ENCODE measurements around the gene PARP6.

The PARP6 gene

DNA sequence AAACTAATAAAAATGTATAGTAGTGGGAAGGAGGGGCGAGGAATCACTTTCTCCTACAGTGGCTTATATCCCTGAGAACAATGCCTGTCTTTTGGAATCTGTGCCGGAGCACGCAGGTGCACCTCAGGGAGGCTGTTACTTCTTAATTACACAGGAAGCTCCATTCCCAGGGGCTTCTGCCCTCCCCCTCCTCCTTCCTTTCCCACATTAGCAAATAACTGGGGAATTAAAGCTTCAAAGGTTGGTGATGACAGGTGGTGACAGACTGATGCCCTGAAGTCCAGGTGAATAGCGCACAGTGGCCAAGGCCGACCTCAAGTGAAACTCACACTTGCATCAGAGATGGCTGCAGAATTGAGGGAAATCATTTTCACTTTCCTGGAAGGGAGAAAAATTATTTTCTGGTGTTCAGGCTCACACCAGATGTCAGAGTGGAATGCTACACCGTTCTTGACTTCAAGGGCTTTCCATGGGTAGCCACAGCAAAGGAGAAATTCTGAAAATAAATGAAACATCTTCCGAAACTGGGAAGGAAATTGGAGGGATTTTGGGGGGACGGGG lies 78.4 kb downstream of the PARP6 start:
- Histone ChIP-seq H3K27ac (ENCODE audit: low read length) (no peak overlapping the region), H3K9me3 (ENCODE audit: insufficient read depth, low read length) (no peaks in the 10 kb centered on the region), H3K4me1 (ENCODE audit: low read length) (peaks cover 14% of the 10 kb centered on the region), H2AFZ (ENCODE audit: low read depth, low read length) (no peak overlapping the region), H3K27me3 (ENCODE audit: low read depth, low read length) (peaks cover 12% of the 10 kb centered on the region), H3K4me2 (ENCODE audit: low read length) (no peak overlapping the region), H3K9ac (ENCODE audit: low read length) (no peak overlapping the region), H3K4me3 (ENCODE audit: low read length) (no peak overlapping the region), H4K20me1 (ENCODE audit: insufficient read depth, low read length) (peaks cover 19% of the 10 kb centered on the region), H3K79me2 (ENCODE audit: low read length) (no peaks in the 10 kb centered on the region), H3K36me3 (replicated peaks; ENCODE audit: low read depth, low read length) (peaks cover 11% of the 10 kb centered on the region)
- TF ChIP-seq EZH2phosphoT487 (IDR thresholded peaks at IDR 0.05; ENCODE audit: low read depth): no peak
- TF ChIP-seq, protein P1, sequence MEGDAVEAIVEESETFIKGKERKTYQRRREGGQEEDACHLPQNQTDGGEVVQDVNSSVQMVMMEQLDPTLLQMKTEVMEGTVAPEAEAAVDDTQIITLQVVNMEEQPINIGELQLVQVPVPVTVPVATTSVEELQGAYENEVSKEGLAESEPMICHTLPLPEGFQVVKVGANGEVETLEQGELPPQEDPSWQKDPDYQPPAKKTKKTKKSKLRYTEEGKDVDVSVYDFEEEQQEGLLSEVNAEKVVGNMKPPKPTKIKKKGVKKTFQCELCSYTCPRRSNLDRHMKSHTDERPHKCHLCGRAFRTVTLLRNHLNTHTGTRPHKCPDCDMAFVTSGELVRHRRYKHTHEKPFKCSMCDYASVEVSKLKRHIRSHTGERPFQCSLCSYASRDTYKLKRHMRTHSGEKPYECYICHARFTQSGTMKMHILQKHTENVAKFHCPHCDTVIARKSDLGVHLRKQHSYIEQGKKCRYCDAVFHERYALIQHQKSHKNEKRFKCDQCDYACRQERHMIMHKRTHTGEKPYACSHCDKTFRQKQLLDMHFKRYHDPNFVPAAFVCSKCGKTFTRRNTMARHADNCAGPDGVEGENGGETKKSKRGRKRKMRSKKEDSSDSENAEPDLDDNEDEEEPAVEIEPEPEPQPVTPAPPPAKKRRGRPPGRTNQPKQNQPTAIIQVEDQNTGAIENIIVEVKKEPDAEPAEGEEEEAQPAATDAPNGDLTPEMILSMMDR (IDR thresholded peaks at IDR 0.05; ENCODE audit: low read depth, low read length): no peak

DNA sequence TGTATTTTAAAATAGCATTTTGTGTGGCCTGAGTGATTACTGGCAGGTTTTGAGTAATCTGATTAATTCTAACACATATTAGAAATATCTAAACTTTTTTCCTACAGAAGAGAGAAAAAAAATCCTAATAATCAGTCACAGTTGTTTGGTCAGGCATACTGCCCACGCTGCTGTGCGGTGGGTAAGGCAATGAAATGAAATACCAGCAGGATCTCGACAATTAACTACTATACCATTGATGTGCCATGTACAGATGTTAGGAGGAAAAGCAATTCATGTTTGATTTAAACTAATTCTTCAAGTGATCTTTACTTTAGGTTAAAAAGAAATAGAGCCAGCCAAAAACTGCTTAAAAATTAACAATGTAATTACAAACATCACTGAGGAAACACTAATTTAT lies 79.9 kb downstream of the PARP6 start:
- no peak overlapping the region for H3K4me2 ChIP-seq (ENCODE audit: low read length)
- H3K4me3 ChIP-seq (ENCODE audit: low read length): no peak overlapping the region
- no peaks in the 10 kb centered on the region for H3K36me3 ChIP-seq (replicated peaks; ENCODE audit: low read depth, low read length)
- no peaks in the 10 kb centered on the region for H3K79me2 ChIP-seq (ENCODE audit: low read length)
- peaks cover 8% of the 10 kb centered on the region; the same call in 1 of the 2 replicates for H4K20me1 ChIP-seq (ENCODE audit: insufficient read depth, low read length)
- no peaks in the 10 kb centered on the region for H3K9me3 ChIP-seq (ENCODE audit: insufficient read depth, low read length)
- peaks cover 14% of the 10 kb centered on the region for H3K4me1 ChIP-seq (ENCODE audit: low read length)
- peaks cover 12% of the 10 kb centered on the region for H3K27me3 ChIP-seq (ENCODE audit: low read depth, low read length)
- no peak for TF ChIP-seq EZH2phosphoT487 (IDR thresholded peaks at IDR 0.05; ENCODE audit: low read depth)
- TF ChIP-seq, protein P1 (IDR thresholded peaks at IDR 0.05; ENCODE audit: low read depth, low read length): no peak
- H3K27ac ChIP-seq (ENCODE audit: low read length): no peak overlapping the region
- no peak overlapping the region for H2AFZ ChIP-seq (ENCODE audit: low read depth, low read length)
- H3K9ac ChIP-seq (ENCODE audit: low read length): no peak overlapping the region

Data from OCI-LY3 (cell line).